GM08714 (cell line): ENCODE measurements around the gene FKRP.
"Not testable (repeated sequence)": the region's sequence is repeated elsewhere in the genome, so short reads cannot be mapped to it uniquely, and the experiment has no call there.

Experiments used
- H3K4me3 ChIP-seq: fragments of 200-500 bp; sonication (Bioruptor generic); 2 replicates; pipeline ENCODE4 v1.5.1; 2014; ENCODE audit warnings: mild to moderate bottlenecking, low read length, inconsistent platforms
- ZNF274 ChIP-seq: IDR thresholded peaks from 2 replicates; pipeline ENCODE4 v1.6.1; 2012; ENCODE audit warnings: mild to moderate bottlenecking, low read depth, low read length

Gene FKRP

GRCh38 chr19:46787040-46787330 is 41.1 kb downstream of the FKRP start:
- no peak for TF ChIP-seq ZNF274
- H3K4me3 ChIP-seq, result peak overlapping the region; percentile 74

DNA sequence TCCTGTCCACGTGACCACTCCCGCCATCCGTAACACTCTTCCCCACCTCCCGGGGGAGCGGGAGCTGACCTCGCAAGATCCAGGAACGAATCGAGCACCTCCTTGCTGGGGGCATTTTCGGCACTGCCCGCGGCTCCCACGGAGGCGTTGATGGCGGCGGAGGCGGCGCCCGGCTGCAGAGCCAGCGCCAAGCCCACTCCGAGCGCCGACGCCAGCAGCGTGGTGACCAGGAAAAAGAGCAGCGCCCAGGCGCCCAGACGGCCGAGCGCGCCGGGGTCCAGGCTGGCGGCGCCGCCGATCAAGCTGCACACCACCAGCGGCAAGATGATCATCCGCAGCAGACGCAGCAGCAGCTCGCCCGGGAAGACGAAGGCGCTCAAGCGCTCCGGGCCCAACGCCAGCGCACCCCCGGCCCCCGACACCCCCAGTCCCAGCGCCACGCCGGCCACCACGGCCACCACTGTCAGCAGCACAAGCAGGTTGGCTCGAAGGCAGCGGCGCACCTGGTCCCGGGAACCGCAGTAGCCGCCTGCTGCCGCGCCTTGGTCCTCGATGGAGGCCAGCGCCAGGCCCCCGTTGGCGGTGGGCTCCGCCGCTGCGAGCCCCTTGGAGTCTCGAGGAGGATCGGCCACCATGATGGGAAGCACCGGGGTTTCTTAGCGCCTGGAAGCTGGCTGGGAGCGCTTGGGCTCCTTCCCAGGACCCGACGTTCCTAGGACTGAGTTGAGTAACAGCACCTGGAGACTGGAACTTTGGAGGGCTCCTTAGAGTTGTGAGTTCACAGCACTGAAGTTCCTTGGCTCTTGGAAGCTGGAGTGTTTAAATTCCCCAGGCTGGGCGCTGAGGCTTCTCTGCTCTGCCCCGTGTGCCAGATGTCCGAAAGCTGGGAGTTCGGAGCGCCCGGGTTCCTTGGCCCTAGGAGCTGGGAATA is 41.7 kb downstream of the FKRP start:
- H3K4me3 ChIP-seq, result peak overlapping the region; percentile 74
- TF ChIP-seq ZNF274, result no peak

GRCh38 chr19:46788262-46788967 is 42.6 kb downstream of the FKRP start, which contains the start of gene SLC1A5:
Gene SLC1A5 (minus strand): TSS chr19:46788594. CDS start chr19:46787965, 629 bp downstream.
- H3K4me3 ChIP-seq, result peak within 1 kb of the TSS; percentile 74
- no peak for TF ChIP-seq ZNF274

DNA sequence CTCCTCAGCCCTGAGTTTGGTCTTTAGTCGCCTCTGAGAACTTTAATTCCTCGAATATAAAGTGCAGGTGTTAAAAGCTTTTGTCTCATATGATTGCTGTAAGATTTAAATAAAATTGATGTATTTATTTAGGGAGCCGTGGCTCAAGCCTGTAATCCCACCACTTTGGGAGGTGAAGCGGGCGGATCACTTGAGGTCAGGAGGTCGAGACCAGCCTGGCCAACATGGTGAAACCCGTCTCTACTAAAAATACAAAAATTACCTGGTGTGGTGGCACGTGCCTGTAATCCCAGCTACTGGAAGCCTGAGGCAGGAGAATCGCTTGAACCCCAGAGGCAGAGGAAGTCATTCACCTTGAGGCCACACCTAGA is 43.1 kb downstream of the FKRP start:
- TF ChIP-seq ZNF274, result no peak
- no peak overlapping the region for H3K4me3 ChIP-seq

DNA sequence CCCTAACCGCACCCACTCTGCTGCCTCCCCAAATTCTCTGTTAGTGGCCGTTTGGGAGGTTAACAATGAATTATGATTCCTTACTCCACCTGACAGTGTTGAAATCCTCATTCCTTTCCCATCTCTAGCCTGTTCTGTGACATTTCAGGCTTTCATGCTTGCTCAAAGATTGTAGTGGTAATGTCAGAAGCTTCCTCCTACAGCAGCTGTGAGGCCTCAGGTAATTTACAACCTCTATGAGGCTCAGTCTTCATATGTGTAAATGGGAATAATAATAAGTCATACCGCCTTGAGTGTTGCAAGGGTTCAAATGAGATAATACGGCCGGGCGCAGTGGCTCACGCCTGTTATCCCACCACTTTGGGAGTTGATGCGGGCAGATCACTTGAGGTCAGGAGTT is 43.5 kb downstream of the FKRP start:
- no peak overlapping the region for H3K4me3 ChIP-seq
- TF ChIP-seq ZNF274, result no peak

DNA sequence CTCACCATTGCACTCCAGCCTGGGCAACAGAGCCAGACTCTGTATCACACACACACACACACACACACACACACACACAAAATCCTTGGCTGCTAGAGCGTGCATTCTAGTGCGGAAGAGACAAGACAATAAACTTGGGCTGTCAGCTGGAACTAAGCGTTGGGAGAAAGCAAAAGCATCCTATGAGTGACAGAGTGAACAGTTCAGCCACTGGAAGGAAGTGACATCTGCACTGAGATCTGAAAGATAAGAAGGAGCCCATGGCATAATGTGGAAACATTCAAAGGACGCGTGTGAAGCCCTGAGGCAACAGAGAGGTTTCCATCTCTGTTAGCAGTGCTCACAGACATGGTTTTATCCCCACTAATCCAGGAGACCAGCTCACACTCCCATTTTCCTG is 46.1 kb downstream of the FKRP start:
- H3K4me3 ChIP-seq, result no peak overlapping the region
- no peak for TF ChIP-seq ZNF274

GRCh38 chr19:46797881-46798280 is 52.0 kb downstream of the FKRP start:
- no peak for TF ChIP-seq ZNF274
- no peak overlapping the region for H3K4me3 ChIP-seq

DNA sequence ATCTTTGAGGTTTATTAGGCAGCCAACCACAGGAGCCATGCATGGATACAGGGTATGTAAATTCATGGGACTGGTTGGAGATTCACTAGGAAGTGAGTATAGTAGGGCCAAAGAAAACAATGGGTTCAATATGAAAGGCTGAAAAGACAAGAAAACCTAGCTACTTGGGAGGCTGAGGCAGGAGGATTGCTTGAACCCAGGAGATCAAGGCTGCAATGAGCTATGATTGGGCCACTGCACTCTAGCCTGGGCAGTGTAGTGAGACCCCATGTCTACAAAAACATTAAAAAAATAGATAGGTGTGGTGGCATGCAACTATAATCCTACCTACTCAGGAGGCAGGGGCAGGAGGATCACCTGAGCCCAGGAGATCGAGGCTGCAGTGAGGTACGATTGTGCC is 52.9 kb downstream of the FKRP start:
- H3K4me3 ChIP-seq, result no peak overlapping the region
- TF ChIP-seq ZNF274, result no peak

- H3K4me3 ChIP-seq, result no peak overlapping the region
- TF ChIP-seq ZNF274, result no peak
Observed at GRCh38 chr19:46802152-46802551, 56.3 kb downstream of the FKRP start.

DNA sequence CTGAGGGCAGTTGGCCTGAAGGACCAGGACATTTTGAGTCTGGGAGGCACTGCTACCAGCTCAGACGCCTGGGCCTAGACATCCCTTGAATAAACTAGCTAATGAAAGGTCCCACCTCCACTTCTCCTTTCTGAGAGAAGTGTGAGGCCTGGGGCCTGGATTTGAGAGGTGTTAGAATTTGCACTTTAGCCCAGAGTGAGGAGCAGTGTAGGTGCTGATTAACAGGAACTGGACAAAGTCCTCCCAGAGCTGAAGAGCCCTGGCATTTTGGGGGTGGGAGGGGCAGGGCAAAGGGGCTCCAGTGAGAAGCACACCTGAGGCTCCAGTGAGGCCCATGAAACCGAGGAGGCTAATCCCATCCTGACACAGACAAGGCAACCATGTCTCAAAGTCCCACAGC is 57.7 kb downstream of the FKRP start:
- no peak for TF ChIP-seq ZNF274
- H3K4me3 ChIP-seq, result no peak overlapping the region

- not testable (repeated sequence) for H3K4me3 ChIP-seq
Observed at GRCh38 chr19:46804432-46804831, 58.6 kb downstream of the FKRP start.

- no peak overlapping the region for H3K4me3 ChIP-seq
- no peak for TF ChIP-seq ZNF274
Observed at GRCh38 chr19:46806656-46807055, 60.8 kb downstream of the FKRP start.
